BLaER1 (cell line): ENCODE data around the gene LPP.

ENCODE experiments used
- H3K27ac ChIP-seq: shearing (Covaris generic); formaldehyde crosslinking; 2 replicates; pipeline ENCODE4 v1.8.1; 2022
- H3K27me3 ChIP-seq: shearing (Covaris generic); formaldehyde crosslinking; 2 replicates; pipeline ENCODE4 v1.8.1; 2022
- H3K36me3 ChIP-seq: shearing (Covaris generic); formaldehyde crosslinking; 2 replicates; pipeline ENCODE4 v1.8.1; 2022
- H3K4me1 ChIP-seq: shearing (Covaris generic); formaldehyde crosslinking; 2 replicates; pipeline ENCODE4 v1.8.1; 2022
- H3K4me2 ChIP-seq: shearing (Covaris generic); formaldehyde crosslinking; 2 replicates; pipeline ENCODE4 v1.8.1; 2022
- H3K4me3 ChIP-seq: shearing (Covaris generic); formaldehyde crosslinking; 2 replicates; pipeline ENCODE4 v1.8.1; 2022
- H3K9ac ChIP-seq: shearing (Covaris generic); formaldehyde crosslinking; 2 replicates; pipeline ENCODE4 v1.8.1; 2022
- H3K9me3 ChIP-seq: shearing (Covaris generic); formaldehyde crosslinking; 2 replicates; pipeline ENCODE4 v1.8.1; 2022
- H4K20me1 ChIP-seq: shearing (Covaris generic); formaldehyde crosslinking; 2 replicates; pipeline ENCODE4 v1.8.1; 2022
- Cebpa-rat ChIP-seq: shearing (Covaris generic); IDR thresholded peaks from 2 replicates; pipeline ENCODE4 v1.8.1; 2022

The LPP gene

DNA sequence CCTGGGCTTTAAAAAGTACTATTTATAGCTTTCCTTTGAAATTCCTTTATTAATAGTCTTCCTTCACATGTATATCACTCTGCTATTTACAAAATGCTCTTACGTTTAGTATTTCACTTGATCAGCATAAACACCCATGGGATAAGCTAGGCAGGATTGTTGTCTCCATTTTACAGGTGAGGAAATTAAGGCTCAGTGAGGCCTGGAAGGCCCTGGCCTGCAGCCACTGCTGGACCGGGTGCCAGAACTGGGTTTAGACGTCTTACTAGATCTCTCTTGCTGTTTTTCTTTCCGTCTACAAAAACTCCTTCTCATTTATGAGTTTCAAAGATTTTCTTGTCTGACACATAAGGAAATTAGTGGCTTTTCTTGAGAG is 236.4 kb downstream of the LPP start:
- Histone ChIP-seq H3K4me2 (peak overlapping the region; percentile 58), H3K27me3 (no peaks in the 10 kb centered on the region), H4K20me1 (no peaks in the 10 kb centered on the region), H3K27ac (peak overlapping the region; percentile 33; the same call in 1 of the 2 replicates), H3K9me3 (no peaks in the 10 kb centered on the region), H3K4me3 (no peak overlapping the region), H3K9ac (no peak overlapping the region), H3K4me1 (peaks cover 20% of the 10 kb centered on the region), H3K36me3 (no peaks in the 10 kb centered on the region)
- no peak for TF ChIP-seq Cebpa-rat

- H3K4me3 ChIP-seq = no peak overlapping the region
- TF ChIP-seq Cebpa-rat = no peak
- H3K9ac ChIP-seq = no peak overlapping the region
- no peaks in the 10 kb centered on the region for H4K20me1 ChIP-seq
- peaks cover 20% of the 10 kb centered on the region for H3K4me1 ChIP-seq
- no peaks in the 10 kb centered on the region for H3K36me3 ChIP-seq
- no peak overlapping the region for H3K4me2 ChIP-seq
- H3K9me3 ChIP-seq = no peaks in the 10 kb centered on the region
- H3K27ac ChIP-seq = no peak overlapping the region
- no peaks in the 10 kb centered on the region for H3K27me3 ChIP-seq
These were observed 237.0 kb downstream of the LPP start for GRCh38 chr3:188390775-188391443.

- H3K9me3 ChIP-seq = no peaks in the 10 kb centered on the region
- H3K4me2 ChIP-seq = no peak overlapping the region
- H3K4me1 ChIP-seq = peaks cover 20% of the 10 kb centered on the region
- no peaks in the 10 kb centered on the region for H4K20me1 ChIP-seq
- no peak for TF ChIP-seq Cebpa-rat
- H3K36me3 ChIP-seq = no peaks in the 10 kb centered on the region
- H3K27ac ChIP-seq = no peak overlapping the region
- no peaks in the 10 kb centered on the region for H3K27me3 ChIP-seq
- H3K4me3 ChIP-seq = no peak overlapping the region
- no peak overlapping the region for H3K9ac ChIP-seq
These were observed 237.6 kb downstream of the LPP start for GRCh38 chr3:188391592-188391991.

DNA sequence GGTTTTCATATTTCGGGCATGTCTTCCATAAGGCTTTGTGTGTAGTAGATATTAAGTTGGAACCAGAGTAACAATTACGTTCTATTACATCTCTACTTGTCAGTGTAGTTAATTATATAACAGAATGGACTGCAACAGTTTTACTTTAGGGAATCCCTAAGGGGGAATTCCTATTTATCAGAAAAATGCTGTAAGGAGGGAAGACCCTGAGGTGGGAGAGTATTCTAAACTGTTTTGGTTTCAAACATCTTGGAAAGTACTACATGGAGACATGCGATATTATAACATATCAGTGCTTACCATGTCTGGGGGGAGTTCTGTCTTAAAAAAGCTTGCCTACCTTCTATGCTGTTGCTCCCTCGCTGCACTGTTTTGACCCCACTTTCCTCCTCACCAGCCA is 238.1 kb downstream of the LPP start:
- Histone ChIP-seq H3K9ac (no peak overlapping the region), H3K9me3 (no peaks in the 10 kb centered on the region), H3K4me1 (peaks cover 25% of the 10 kb centered on the region), H3K36me3 (no peaks in the 10 kb centered on the region), H3K27ac (no peak overlapping the region), H4K20me1 (no peaks in the 10 kb centered on the region), H3K4me2 (no peak overlapping the region), H3K27me3 (no peaks in the 10 kb centered on the region), H3K4me3 (no peak overlapping the region)
- TF ChIP-seq Cebpa-rat = no peak

DNA sequence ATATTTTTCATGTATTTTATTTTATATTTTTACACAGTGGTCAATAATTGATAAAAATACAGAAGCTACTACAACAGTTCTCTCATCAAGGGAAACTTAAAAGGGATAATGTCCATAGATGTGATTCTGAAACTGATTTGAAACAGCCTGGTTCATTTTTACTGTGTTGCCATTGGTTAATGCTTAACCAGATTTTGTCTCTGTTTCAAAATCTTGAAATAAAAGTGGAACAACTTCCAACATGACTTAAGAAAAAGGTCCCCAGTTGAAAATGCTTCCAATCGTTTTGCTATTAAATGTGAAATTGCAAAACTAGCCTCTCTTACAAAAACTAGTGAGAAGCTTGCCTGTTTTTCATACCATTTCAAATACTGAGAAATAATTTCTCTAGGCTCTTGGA is 240.7 kb downstream of the LPP start:
- Histone ChIP-seq H3K4me2 (no peak overlapping the region), H3K9me3 (no peaks in the 10 kb centered on the region), H3K27ac (no peak overlapping the region), H3K4me1 (peaks cover 28% of the 10 kb centered on the region), H4K20me1 (no peaks in the 10 kb centered on the region), H3K9ac (no peak overlapping the region), H3K27me3 (no peaks in the 10 kb centered on the region), H3K4me3 (no peak overlapping the region), H3K36me3 (peaks cover 8% of the 10 kb centered on the region; the same call in 1 of the 2 replicates)
- TF ChIP-seq Cebpa-rat = no peak

GRCh38 chr3:188396251-188396650 is 242.3 kb downstream of the LPP start:
- Histone ChIP-seq H3K4me3 (no peak overlapping the region), H3K27ac (no peak overlapping the region), H3K36me3 (peaks cover 8% of the 10 kb centered on the region; the same call in 1 of the 2 replicates), H3K4me2 (no peak overlapping the region), H3K9ac (no peak overlapping the region), H3K9me3 (no peaks in the 10 kb centered on the region), H3K4me1 (peaks cover 12% of the 10 kb centered on the region), H3K27me3 (no peaks in the 10 kb centered on the region), H4K20me1 (no peaks in the 10 kb centered on the region)
- TF ChIP-seq Cebpa-rat = no peak

- TF ChIP-seq Cebpa-rat = no peak
- H3K4me1 ChIP-seq = peaks cover 12% of the 10 kb centered on the region
These were observed 242.9 kb downstream of the LPP start for GRCh38 chr3:188396900-188397299.

DNA sequence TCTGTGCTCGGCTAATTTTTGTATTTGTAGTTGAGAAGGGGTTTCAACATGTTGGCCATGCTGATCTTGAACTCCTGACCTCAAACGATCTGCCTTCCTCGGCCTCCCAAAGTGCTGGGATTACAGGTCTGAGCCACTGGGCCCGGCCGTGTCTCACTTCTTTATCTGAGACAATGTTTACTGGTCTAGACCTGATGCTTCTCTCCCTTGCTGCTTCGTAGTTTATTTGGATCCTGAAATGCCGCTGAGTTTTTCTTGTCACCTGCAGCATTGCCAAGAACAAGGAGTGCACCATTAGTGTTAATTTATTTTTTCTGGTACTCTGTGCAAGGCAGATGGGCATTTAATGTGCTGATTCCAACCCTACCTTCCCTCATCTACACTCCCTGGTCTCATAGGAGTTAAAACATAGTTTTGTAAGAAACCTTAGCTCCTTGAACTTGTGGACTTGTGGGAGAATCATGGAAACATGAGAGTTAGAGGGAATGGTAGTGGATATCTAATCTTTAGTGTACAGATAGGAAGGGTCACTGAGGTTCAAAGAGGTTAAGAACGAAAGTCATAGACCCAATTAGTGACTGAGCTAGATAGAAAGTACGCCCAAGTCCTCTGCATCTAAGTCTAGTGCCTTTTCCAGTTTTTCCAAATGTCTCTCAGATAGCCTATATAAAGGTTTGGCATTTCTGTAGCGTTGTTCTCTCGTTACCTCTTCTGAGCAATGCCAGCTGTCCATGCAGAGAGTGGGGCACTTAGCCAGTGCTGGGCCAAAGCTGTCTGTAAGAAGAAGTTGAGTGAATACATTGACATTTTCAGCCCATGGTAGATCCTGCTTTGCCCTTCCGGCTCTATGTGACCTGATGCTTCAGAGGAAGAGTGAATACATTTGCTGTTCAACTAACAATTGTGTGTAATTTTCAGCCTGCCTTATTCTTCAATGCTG is 244.1 kb downstream of the LPP start:
- Histone ChIP-seq H3K9me3 (0 out of 2 replicates have a peak, but pooled peaks cover 9% of the 10 kb centered on the region), H3K4me2 (peak overlapping the region; percentile 48), H3K4me3 (no peak overlapping the region), H3K27me3 (no peaks in the 10 kb centered on the region), H4K20me1 (no peaks in the 10 kb centered on the region), H3K9ac (no peak overlapping the region), H3K4me1 (peaks cover 12% of the 10 kb centered on the region), H3K27ac (0 out of 2 replicates have a peak overlapping the region, but pooled peaks have one; percentile 2), H3K36me3 (peaks cover 8% of the 10 kb centered on the region; the same call in 1 of the 2 replicates)
- no peak for TF ChIP-seq Cebpa-rat

More at GRCh38 chr3:188396900-188397299, 242.9 kb downstream of the LPP start:
- Histone ChIP-seq H3K9me3 (0 out of 2 replicates have a peak, but pooled peaks cover 4% of the 10 kb centered on the region), H3K9ac (no peak overlapping the region), H3K4me2 (peak overlapping the region; percentile 48), H3K4me3 (no peak overlapping the region), H4K20me1 (no peaks in the 10 kb centered on the region), H3K27me3 (no peaks in the 10 kb centered on the region), H3K27ac (0 out of 2 replicates have a peak overlapping the region, but pooled peaks have one; percentile 2), H3K36me3 (peaks cover 8% of the 10 kb centered on the region; the same call in 1 of the 2 replicates)

DNA sequence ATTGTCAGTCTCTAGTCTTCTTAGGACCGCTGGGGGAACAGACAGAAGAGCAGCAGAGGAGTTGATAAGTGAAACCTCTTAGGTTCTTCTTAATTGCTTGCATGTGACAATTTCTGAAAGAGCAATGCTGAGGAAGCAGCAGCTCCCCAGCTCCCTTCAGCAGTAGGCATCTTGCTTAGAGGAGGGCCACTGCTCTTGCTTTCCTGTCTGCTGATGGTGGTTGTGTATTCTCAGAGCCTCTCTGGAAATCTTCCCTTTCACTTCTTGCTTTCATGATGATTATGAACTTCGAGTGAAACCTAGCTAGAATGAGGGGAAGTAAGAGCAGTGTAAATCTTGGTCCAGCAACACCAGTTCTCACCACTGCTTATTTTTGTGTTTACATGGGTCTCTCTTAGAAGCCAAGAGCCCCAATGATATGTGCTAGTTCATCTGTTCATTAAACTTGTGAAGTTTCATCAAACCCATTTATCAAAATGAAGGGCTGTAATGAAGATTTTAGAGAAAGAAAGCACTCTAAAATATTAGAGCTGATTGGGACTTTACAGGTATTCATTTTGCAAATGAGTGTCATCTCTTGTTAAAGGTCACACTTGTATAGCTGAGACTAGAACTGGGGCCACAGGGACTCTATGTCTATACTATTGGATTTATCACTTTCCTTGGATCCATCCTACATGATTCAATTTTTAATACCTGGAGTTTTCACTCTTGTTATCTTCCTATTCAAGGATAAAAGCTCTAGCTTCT is 246.7 kb downstream of the LPP start:
- Histone ChIP-seq H3K4me3 (no peak overlapping the region), H3K27me3 (no peaks in the 10 kb centered on the region), H3K9ac (no peak overlapping the region), H3K36me3 (peaks cover 14% of the 10 kb centered on the region; the same call in 1 of the 2 replicates), H3K9me3 (0 out of 2 replicates have a peak, but pooled peaks cover 9% of the 10 kb centered on the region), H3K4me2 (no peak overlapping the region), H4K20me1 (no peaks in the 10 kb centered on the region), H3K27ac (no peak overlapping the region), H3K4me1 (peaks cover 12% of the 10 kb centered on the region)
- no peak for TF ChIP-seq Cebpa-rat
